IMR-90 (cell line): ENCODE results near the gene NADK. TPM values are rescaled to one million over a fixed set of nuclear protein-coding genes. Genes with fewer than 3 reads are reported as not detected.
"Not testable (repeated sequence)": the region's sequence is repeated elsewhere in the genome, so short reads cannot be mapped to it uniquely, and the experiment has no call there.

Experiments used
- ATAC-seq: fragments of 200-7000 bp; cut with Tn5 transposase; 2 replicates; pipeline ENCODE4 v1.9.1; 2020; ENCODE audit warnings: low read depth, mild to moderate bottlenecking, moderate library complexity
- BruUV-seq: library from RNA; stranded (reverse); fragments of 400-500 nt; replicated peaks from 2 replicates; lab custom pipeline; 2021; lab: Mats Ljungman, UMichigan
- CTCF ChIA-PET: fragments of 300-600 bp; formaldehyde crosslinking; extraction: SDS; loops from one replicate; lab custom pipeline; 2021; ENCODE audit warnings: antibody characterized with exemption; lab: Yijun Ruan, JAX
- POLR2A ChIA-PET: fragments of 300-600 bp; sonication (Branson Sonifier 250); formaldehyde crosslinking; loops from one replicate; lab custom pipeline; 2022; ENCODE audit warnings: antibody characterized with exemption; ENCODE audit not compliant: unreplicated experiment; lab: Charles Lee
- DNase-seq: peaks from one replicate; pipeline ENCODE4 v3.0.0; 2013
- H2AFZ ChIP-seq: replicated peaks from 2 replicates; pipeline ENCODE3; 2013; ENCODE audit warnings: low read length, mild to moderate bottlenecking; ENCODE audit not compliant: poor library complexity
- H2AK5ac ChIP-seq: 2 replicates; pipeline ENCODE4 v1.6.1; 2013; ENCODE audit warnings: low read depth, low read length, inconsistent platforms
- H2AK9ac ChIP-seq: replicated peaks from 2 replicates; pipeline ENCODE3; 2013; ENCODE audit warnings: mild to moderate bottlenecking, low read depth, low read length, moderate library complexity; ENCODE audit not compliant: poor library complexity
- H2BK120ac ChIP-seq: 2 replicates; pipeline ENCODE4 v1.6.1; 2013; ENCODE audit warnings: low read depth, low read length, inconsistent platforms
- H2BK15ac ChIP-seq: 3 replicates; pipeline ENCODE4 v1.6.1; 2013; ENCODE audit warnings: low read depth, low read length, inconsistent platforms
- H2BK20ac ChIP-seq: 2 replicates; pipeline ENCODE4 v1.6.1; 2013; ENCODE audit warnings: low read depth, mild to moderate bottlenecking, inconsistent platforms, low read length, moderate library complexity
- H2BK5ac ChIP-seq: 2 replicates; pipeline ENCODE4 v1.6.1; 2013; ENCODE audit warnings: mild to moderate bottlenecking, low read depth, low read length, inconsistent platforms; ENCODE audit not compliant: poor library complexity, severe bottlenecking
- H3K14ac ChIP-seq: replicated peaks from 2 replicates; pipeline ENCODE4 v1.6.1; 2013; ENCODE audit warnings: low read depth, low read length, inconsistent platforms
- H3K18ac ChIP-seq: 2 replicates; pipeline ENCODE4 v1.6.1; 2013; ENCODE audit warnings: low read depth, low read length, control low read depth
- H3K23ac ChIP-seq: 2 replicates; pipeline ENCODE4 v1.6.1; 2013; ENCODE audit warnings: low read depth, low read length, inconsistent platforms
- H3K27ac ChIP-seq: 2 replicates; pipeline ENCODE4 v1.5.1; 2013; ENCODE audit warnings: mild to moderate bottlenecking, control low read depth, low read length; ENCODE audit not compliant: insufficient read depth
- H3K27me3 ChIP-seq: 2 replicates; pipeline ENCODE4 v1.6.1; 2013; ENCODE audit warnings: low read length; ENCODE audit not compliant: control insufficient read depth, insufficient read depth
- H3K36me3 ChIP-seq: 2 replicates; pipeline ENCODE4 v1.6.1; 2013; ENCODE audit warnings: low read length, mixed read lengths; ENCODE audit not compliant: control insufficient read depth, insufficient read depth
- H3K4ac ChIP-seq: 2 replicates; pipeline ENCODE4 v1.6.1; 2013; ENCODE audit warnings: low read depth, low read length, inconsistent platforms
- H3K4me1 ChIP-seq: 2 replicates; pipeline ENCODE4 v1.6.1; 2013; ENCODE audit warnings: low read length, mixed read lengths; ENCODE audit not compliant: control insufficient read depth, insufficient read depth
- H3K4me2 ChIP-seq: 2 replicates; pipeline ENCODE4 v1.6.1; 2013; ENCODE audit warnings: low read depth, mild to moderate bottlenecking, control low read depth, low read length, moderate library complexity
- H3K4me3 ChIP-seq: 2 replicates; pipeline ENCODE4 v1.5.1; 2013; ENCODE audit warnings: low read depth, mild to moderate bottlenecking, control low read depth, low read length, moderate library complexity; ENCODE audit not compliant: insufficient read depth
- H3K56ac ChIP-seq: 2 replicates; pipeline ENCODE4 v1.6.1; 2013; ENCODE audit warnings: low read length, inconsistent platforms; ENCODE audit not compliant: insufficient read depth; ENCODE audit errors: extremely low read depth
- H3K79me1 ChIP-seq, 2 experiments: 2 replicates each; pipeline ENCODE4 v1.6.1; 2013; ENCODE audit warnings: low read length in 2 of 2, inconsistent platforms in 1 of 2, low read depth in 1 of 2
- H3K9ac ChIP-seq: 2 replicates; pipeline ENCODE4 v1.6.1; 2013; ENCODE audit warnings: low read depth, low read length, control low read depth
- H3K9me1 ChIP-seq: 2 replicates; pipeline ENCODE4 v1.6.1; 2013; ENCODE audit warnings: low read length, inconsistent platforms; ENCODE audit not compliant: insufficient read depth
- H3K9me3 ChIP-seq: 2 replicates; pipeline ENCODE4 v1.6.1; 2013; ENCODE audit warnings: low read length; ENCODE audit not compliant: control insufficient read depth, insufficient read depth
- H4K20me1 ChIP-seq: 2 replicates; pipeline ENCODE4 v1.6.1; 2013; ENCODE audit warnings: low read length, inconsistent platforms; ENCODE audit not compliant: insufficient read depth
- H4K5ac ChIP-seq: 2 replicates; pipeline ENCODE4 v1.6.1; 2013; ENCODE audit warnings: mild to moderate bottlenecking, low read depth, low read length, control low read depth
- H4K8ac ChIP-seq, 2 experiments: 2 replicates each; pipeline ENCODE4 v1.6.1; 2013; ENCODE audit warnings: low read depth in 2 of 2, low read length in 2 of 2, control low read depth in 1 of 2, inconsistent platforms in 1 of 2
- H4K91ac ChIP-seq: 2 replicates; pipeline ENCODE4 v1.6.1; 2013; ENCODE audit warnings: low read depth, low read length, inconsistent platforms; ENCODE audit not compliant: insufficient read depth
- WGBS, 2 experiments: methylation state at CpG; one replicate each; pipeline versions ENCODE4 v1.1.5 to v1.1.7; 2013; ENCODE audit warnings: missing lambda C conversion rate in 2 of 2; ENCODE audit not compliant: insufficient read length in 1 of 2; ENCODE audit errors: extremely low coverage in 2 of 2; 5-methylcytosine and 5-hydroxymethylcytosine counted together
- dilution Hi-C: fragments of 300-500 bp; cut with HindIII; formaldehyde crosslinking; loops from one replicate; pipeline ENCODE4 v1.14.3; 2018; ENCODE audit warnings: low sequenced_read_pairs; ENCODE audit not compliant: unreplicated experiment
- in situ Hi-C: fragments of 300-500 bp; cut with MboI; formaldehyde crosslinking; loops from 3 replicates; pipeline ENCODE4 v1.14.3; 2019; ENCODE audit warnings: low sequenced_read_pairs, inconsistent platforms, mixed read lengths
- intact Hi-C: fragments of 100-400 bp; cut with micrococcal nuclease; formaldehyde crosslinking; loops from 2 replicates; pipeline ENCODE4 v1.10.0; 2022
- polyA plus RNA-seq, 3 experiments: library from polyadenylated mRNA; depleted of rRNA; stranded (reverse); fragments of >200 nt; gene quantifications; 2 replicates each; pipeline ENCODE4 v1.2.3, GENCODE V29; 2012; ENCODE audit warnings: low replicate concordance in 1 of 3
- total RNA-seq: library from RNA; depleted of rRNA; stranded (reverse); fragments of >200 nt; gene quantifications from 2 replicates; pipeline ENCODE4 v1.2.3, GENCODE V29; 2012

The NADK gene
- total and polyA plus RNA-seq, 2 of the 4 experiments (the other 2 are of a cell fraction) = 12.5 to 56.1 TPM

DNA sequence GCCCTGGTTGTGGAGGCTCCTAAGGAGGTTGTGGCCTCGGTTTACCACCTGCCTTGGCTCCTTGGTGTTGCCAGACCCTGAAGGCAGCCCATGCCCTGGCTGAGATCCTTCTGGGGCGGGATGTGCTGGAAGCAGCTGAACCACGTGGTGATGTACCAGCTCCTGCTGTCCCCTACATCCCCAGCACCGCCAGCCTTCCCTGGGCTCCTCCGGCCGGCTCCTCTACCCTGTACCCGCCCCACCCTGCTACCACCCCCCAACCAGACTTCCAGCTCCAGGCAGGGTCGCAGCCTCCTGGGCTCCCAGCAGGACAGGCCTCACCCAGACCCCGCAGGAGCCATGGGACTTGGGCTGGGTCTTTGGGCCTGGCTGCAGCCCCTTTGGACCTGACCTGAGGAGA lies 28.3 kb downstream of the NADK start:
- DNase-seq, H2AK9ac ChIP-seq, CTCF ChIA-PET, H3K9ac ChIP-seq, H3K9me3 ChIP-seq, H2BK120ac ChIP-seq, H3K27me3 ChIP-seq, H4K20me1 ChIP-seq, H3K4me2 ChIP-seq, H2BK15ac ChIP-seq, H3K56ac ChIP-seq, H4K91ac ChIP-seq, in situ Hi-C loops, H4K8ac ChIP-seq, H2AK5ac ChIP-seq, BruUV-seq, H3K14ac ChIP-seq, H3K23ac ChIP-seq, H3K4me3 ChIP-seq, ATAC-seq, H3K18ac ChIP-seq, H3K9me1 ChIP-seq, H3K27ac ChIP-seq, H2AFZ ChIP-seq, H2BK5ac ChIP-seq, POLR2A ChIA-PET, H3K4ac ChIP-seq, intact Hi-C loops, H3K79me1 ChIP-seq, H4K5ac ChIP-seq, dilution Hi-C loops, H3K4me1 ChIP-seq, H2BK20ac ChIP-seq: not testable (repeated sequence)
- no CpG with 5 or more reads among the region's 9 CpGs for WGBS, 2 experiments
- H3K36me3 ChIP-seq = peaks cover 15% of the 10 kb centered on the region; the same call in 1 of the 2 replicates
